GM12873 (cell line): Measurements from ENCODE around the gene CADM1.

Experiments used
- CTCF ChIP-seq: IDR thresholded peaks from 2 replicates; pipeline ENCODE4 v1.5.1; 2012; ENCODE audit warnings: low read depth, mild to moderate bottlenecking, moderate library complexity, low read length, control low read depth; ENCODE audit not compliant: insufficient read depth; ENCODE audit errors: missing control alignments

Gene CADM1

GRCh38 chr11:115379528-115379927 lies 124.7 kb downstream of the CADM1 start:
- no peak for TF ChIP-seq CTCF

- TF ChIP-seq CTCF = no peak
Observed at GRCh38 chr11:115378557-115378956, 125.7 kb downstream of the CADM1 start.

- TF ChIP-seq CTCF = no peak
Observed at GRCh38 chr11:115377882-115378296, 126.3 kb downstream of the CADM1 start.

GRCh38 chr11:115368616-115369015 lies 135.6 kb downstream of the CADM1 start:
- no peak for TF ChIP-seq CTCF

- TF ChIP-seq CTCF = no peak
Observed at GRCh38 chr11:115366826-115367225, 137.4 kb downstream of the CADM1 start.

GRCh38 chr11:115365907-115366306 lies 138.3 kb downstream of the CADM1 start:
- no peak for TF ChIP-seq CTCF

- no peak for TF ChIP-seq CTCF
Observed at GRCh38 chr11:115364896-115365295, 139.3 kb downstream of the CADM1 start.
